GM12878 (cell line): ENCODE results near the gene UBXN6. TPM values are rescaled to one million over a fixed set of nuclear protein-coding genes. Genes with fewer than 3 reads are reported as not detected.

Experiments
- CBX3 ChIP-seq: fragments of 200-600 bp; sonication (generic); IDR thresholded peaks from 2 replicates; pipeline ENCODE4 v1.6.1; 2016; ENCODE audit warnings: low read depth, borderline replicate concordance
- CBX5 ChIP-seq: sonication (generic); IDR thresholded peaks from 2 replicates; pipeline ENCODE4 v1.6.1; 2016; ENCODE audit warnings: low read depth, moderate library complexity, mild to moderate bottlenecking, inconsistent platforms
- CHD4 ChIP-seq: fragments of 200-600 bp; sonication (generic); IDR thresholded peaks from 2 replicates; pipeline ENCODE4 v1.6.1; 2016; ENCODE audit warnings: mild to moderate bottlenecking
- CREM ChIP-seq: IDR thresholded peaks from 2 replicates; pipeline ENCODE4 v1.6.1; 2014; ENCODE audit warnings: antibody characterized with exemption, low read depth
- DPF2 ChIP-seq: fragments of 450-650 bp; IDR thresholded peaks from 2 replicates; pipeline ENCODE4 v1.6.1; 2017; ENCODE audit warnings: mild to moderate bottlenecking
- ESRRA ChIP-seq: IDR thresholded peaks from 2 replicates; pipeline ENCODE4 v1.6.1; 2012; ENCODE audit warnings: mild to moderate bottlenecking, low read length, improper control_type of control experiment
- HDAC2 ChIP-seq: fragments of 200-600 bp; sonication (generic); IDR thresholded peaks from 2 replicates; pipeline ENCODE4 v1.6.1; 2017
- HDAC6 ChIP-seq: fragments of 200-600 bp; sonication (generic); IDR thresholded peaks from one replicate; pipeline ENCODE4 v1.8.0; 2017; ENCODE audit warnings: antibody characterized with exemption; ENCODE audit not compliant: unreplicated experiment
- JUNB ChIP-seq: IDR thresholded peaks from 2 replicates; pipeline ENCODE4 v1.6.1; 2016; ENCODE audit warnings: antibody characterized with exemption, mild to moderate bottlenecking
- LARP7 ChIP-seq: fragments of 450-650 bp; IDR thresholded peaks from 2 replicates; pipeline ENCODE4 v1.6.1; 2017; ENCODE audit warnings: mild to moderate bottlenecking
- MYB ChIP-seq: fragments of 150-350 bp; IDR thresholded peaks from 2 replicates; pipeline ENCODE4 v1.6.1; 2014; ENCODE audit warnings: mild to moderate bottlenecking, low read depth, low read length, borderline replicate concordance
- RAD21 ChIP-seq: IDR thresholded peaks from 2 replicates; pipeline ENCODE4 v1.6.1; 2011; ENCODE audit warnings: mild to moderate bottlenecking, low read depth, low read length, moderate library complexity; ENCODE audit not compliant: insufficient read depth
- SREBF1 ChIP-seq: IDR thresholded peaks from 2 replicates; pipeline ENCODE4 v1.6.1; 2012; ENCODE audit warnings: mild to moderate bottlenecking, low read length
- SREBF2 ChIP-seq: IDR thresholded peaks from 2 replicates; pipeline ENCODE4 v1.6.1; 2012; ENCODE audit warnings: mild to moderate bottlenecking, low read length
- TCF3 ChIP-seq: IDR thresholded peaks from 2 replicates; pipeline ENCODE4 v1.6.1; 2012; ENCODE audit warnings: low read depth, mild to moderate bottlenecking, low read length, borderline replicate concordance; ENCODE audit not compliant: insufficient read depth
- ZNF24 ChIP-seq: fragments of 450-650 bp; IDR thresholded peaks from 2 replicates; pipeline ENCODE4 v1.6.1; 2017; ENCODE audit warnings: antibody characterized with exemption, mild to moderate bottlenecking
- ZNF274 ChIP-seq: IDR thresholded peaks from one replicate; pipeline ENCODE4 v1.8.0; 2011; ENCODE audit not compliant: insufficient read length, insufficient read depth
- ZNF622 ChIP-seq: fragments of 450-650 bp; IDR thresholded peaks from 2 replicates; pipeline ENCODE4 v1.6.1; 2017; ENCODE audit warnings: mild to moderate bottlenecking, inconsistent platforms
- polyA plus RNA-seq, 11 experiments: library from polyadenylated mRNA; depleted of rRNA in 4 of 11; unstranded in 6 of 11; stranded (reverse) in 5 of 11; fragments of >200 nt; fragmentation: Nextera tagmentation in 4 of 11; fragmentation: Illumina TruSeq in 1 of 11; extraction: Ambion mirVana in 4 of 11; extraction: Trizol in 1 of 11; gene quantifications; 1 replicate in 1 of 11; 2 replicates in 10 of 11; pipeline versions ENCODE4 v1.2.1 to v1.2.3, GENCODE V29; 2011 to 2016; ENCODE audit warnings: inconsistent platforms in 2 of 11, missing spikeins in 2 of 11, low read depth in 1 of 11
- total RNA-seq, 4 experiments: library from RNA; depleted of rRNA in 3 of 4; stranded (reverse); fragments of >200 nt in 3 of 4; fragmentation: Illumina TruSeq in 1 of 4; extraction: Trizol in 1 of 4; gene quantifications; 2 replicates each; pipeline versions ENCODE4 v1.2.1 to v1.2.3, GENCODE V29; 2013 to 2021
- TF ChIP-seq, protein P1 (sequence below): IDR thresholded peaks from 2 replicates; pipeline ENCODE4 v1.6.1; 2011; ENCODE audit warnings: borderline replicate concordance, low read depth, mild to moderate bottlenecking, moderate library complexity, mixed read lengths, low read length; ENCODE audit not compliant: insufficient read depth; ENCODE audit errors: extremely low read length
- TF ChIP-seq, protein P2 (sequence below): IDR thresholded peaks from 2 replicates; pipeline ENCODE4 v1.6.1; 2012; ENCODE audit warnings: low read length, inconsistent platforms
- TF ChIP-seq, protein P3 (sequence below): fragments of 150-350 bp; IDR thresholded peaks from 2 replicates; pipeline ENCODE4 v1.6.1; 2014; ENCODE audit warnings: mild to moderate bottlenecking, low read depth, low read length
- TF ChIP-seq, protein P4 (sequence below): IDR thresholded peaks from 2 replicates; pipeline ENCODE4 v1.6.1; 2011; ENCODE audit warnings: borderline replicate concordance, low read depth, mild to moderate bottlenecking, moderate library complexity, low read length; ENCODE audit not compliant: insufficient read depth, poor library complexity, severe bottlenecking
- TF ChIP-seq, protein P5 (sequence below): fragments of 450-650 bp; IDR thresholded peaks from 2 replicates; pipeline ENCODE4 v1.6.1; 2017; ENCODE audit warnings: mild to moderate bottlenecking
- TF ChIP-seq, protein P6 (sequence below): fragments of 450-650 bp; IDR thresholded peaks from 2 replicates; pipeline ENCODE4 v1.6.1; 2016; ENCODE audit warnings: mild to moderate bottlenecking

UBXN6 gene
- total and polyA plus RNA-seq, 10 of the 15 experiments (the other 5 are each of a cell fraction or from before 2014, with no cell fraction given), result 0.47 to 50.8 (median 13.0) TPM

DNA sequence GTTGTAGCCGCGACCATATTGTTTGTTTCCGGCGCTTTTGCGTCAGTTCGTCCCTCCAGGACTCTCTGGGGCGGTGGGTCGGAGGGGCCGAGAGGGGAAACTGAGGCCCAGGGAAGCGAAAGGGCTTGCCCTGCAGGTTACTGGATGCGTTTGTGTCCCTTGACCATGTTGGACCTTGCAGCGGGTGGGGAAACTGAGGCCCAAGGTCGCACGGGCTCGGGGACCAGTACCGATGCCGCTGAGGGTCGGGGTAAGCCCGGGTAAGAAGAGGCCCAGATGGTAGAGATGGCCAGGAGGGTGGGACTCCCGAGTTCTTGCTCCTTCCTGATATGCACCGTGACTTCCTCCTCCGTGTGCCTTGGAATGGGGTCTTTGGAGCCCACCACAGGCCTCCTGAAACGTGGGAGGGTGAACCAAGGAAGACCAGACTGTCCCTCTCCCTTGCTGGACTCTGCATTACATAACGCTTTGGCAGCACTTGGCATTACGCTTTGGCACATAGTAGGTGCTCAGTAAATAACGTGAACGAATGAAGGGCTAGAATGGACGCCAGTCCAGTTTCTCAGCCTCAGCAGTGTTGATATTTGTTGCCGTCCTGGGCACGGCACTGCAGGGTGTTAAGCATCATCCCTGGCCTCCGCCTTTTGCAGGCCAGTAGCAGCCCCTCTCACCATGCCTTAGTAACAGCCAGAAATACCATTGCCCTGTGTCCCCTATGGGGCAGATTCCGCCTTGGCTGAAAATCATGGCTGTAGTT is 54.4 kb downstream of the UBXN6 start (continued):
- TF ChIP-seq, protein P1, sequence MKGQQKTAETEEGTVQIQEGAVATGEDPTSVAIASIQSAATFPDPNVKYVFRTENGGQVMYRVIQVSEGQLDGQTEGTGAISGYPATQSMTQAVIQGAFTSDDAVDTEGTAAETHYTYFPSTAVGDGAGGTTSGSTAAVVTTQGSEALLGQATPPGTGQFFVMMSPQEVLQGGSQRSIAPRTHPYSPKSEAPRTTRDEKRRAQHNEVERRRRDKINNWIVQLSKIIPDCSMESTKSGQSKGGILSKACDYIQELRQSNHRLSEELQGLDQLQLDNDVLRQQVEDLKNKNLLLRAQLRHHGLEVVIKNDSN, result no peak
- TF ChIP-seq, protein P2, sequence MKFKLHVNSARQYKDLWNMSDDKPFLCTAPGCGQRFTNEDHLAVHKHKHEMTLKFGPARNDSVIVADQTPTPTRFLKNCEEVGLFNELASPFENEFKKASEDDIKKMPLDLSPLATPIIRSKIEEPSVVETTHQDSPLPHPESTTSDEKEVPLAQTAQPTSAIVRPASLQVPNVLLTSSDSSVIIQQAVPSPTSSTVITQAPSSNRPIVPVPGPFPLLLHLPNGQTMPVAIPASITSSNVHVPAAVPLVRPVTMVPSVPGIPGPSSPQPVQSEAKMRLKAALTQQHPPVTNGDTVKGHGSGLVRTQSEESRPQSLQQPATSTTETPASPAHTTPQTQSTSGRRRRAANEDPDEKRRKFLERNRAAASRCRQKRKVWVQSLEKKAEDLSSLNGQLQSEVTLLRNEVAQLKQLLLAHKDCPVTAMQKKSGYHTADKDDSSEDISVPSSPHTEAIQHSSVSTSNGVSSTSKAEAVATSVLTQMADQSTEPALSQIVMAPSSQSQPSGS, result no peak
- TF ChIP-seq SREBF1 (no peak), DPF2 (peak; percentile 76), SREBF2 (no peak), CBX5 (no peak), ZNF24 (peak; percentile 88), HDAC2 (no peak), LARP7 (no peak), ZNF274 (no peak), ESRRA (no peak), CBX3 (no peak), RAD21 (no peak), JUNB (no peak), ZNF622 (no peak), CREM (no peak), HDAC6 (no peak), TCF3 (no peak), CHD4 (no peak), MYB (no peak)
- TF ChIP-seq, protein P3, sequence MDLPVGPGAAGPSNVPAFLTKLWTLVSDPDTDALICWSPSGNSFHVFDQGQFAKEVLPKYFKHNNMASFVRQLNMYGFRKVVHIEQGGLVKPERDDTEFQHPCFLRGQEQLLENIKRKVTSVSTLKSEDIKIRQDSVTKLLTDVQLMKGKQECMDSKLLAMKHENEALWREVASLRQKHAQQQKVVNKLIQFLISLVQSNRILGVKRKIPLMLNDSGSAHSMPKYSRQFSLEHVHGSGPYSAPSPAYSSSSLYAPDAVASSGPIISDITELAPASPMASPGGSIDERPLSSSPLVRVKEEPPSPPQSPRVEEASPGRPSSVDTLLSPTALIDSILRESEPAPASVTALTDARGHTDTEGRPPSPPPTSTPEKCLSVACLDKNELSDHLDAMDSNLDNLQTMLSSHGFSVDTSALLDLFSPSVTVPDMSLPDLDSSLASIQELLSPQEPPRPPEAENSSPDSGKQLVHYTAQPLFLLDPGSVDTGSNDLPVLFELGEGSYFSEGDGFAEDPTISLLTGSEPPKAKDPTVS, result no peak
- TF ChIP-seq, protein P4, sequence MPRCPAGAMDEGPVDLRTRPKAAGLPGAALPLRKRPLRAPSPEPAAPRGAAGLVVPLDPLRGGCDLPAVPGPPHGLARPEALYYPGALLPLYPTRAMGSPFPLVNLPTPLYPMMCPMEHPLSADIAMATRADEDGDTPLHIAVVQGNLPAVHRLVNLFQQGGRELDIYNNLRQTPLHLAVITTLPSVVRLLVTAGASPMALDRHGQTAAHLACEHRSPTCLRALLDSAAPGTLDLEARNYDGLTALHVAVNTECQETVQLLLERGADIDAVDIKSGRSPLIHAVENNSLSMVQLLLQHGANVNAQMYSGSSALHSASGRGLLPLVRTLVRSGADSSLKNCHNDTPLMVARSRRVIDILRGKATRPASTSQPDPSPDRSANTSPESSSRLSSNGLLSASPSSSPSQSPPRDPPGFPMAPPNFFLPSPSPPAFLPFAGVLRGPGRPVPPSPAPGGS, result no peak
- TF ChIP-seq, protein P5, sequence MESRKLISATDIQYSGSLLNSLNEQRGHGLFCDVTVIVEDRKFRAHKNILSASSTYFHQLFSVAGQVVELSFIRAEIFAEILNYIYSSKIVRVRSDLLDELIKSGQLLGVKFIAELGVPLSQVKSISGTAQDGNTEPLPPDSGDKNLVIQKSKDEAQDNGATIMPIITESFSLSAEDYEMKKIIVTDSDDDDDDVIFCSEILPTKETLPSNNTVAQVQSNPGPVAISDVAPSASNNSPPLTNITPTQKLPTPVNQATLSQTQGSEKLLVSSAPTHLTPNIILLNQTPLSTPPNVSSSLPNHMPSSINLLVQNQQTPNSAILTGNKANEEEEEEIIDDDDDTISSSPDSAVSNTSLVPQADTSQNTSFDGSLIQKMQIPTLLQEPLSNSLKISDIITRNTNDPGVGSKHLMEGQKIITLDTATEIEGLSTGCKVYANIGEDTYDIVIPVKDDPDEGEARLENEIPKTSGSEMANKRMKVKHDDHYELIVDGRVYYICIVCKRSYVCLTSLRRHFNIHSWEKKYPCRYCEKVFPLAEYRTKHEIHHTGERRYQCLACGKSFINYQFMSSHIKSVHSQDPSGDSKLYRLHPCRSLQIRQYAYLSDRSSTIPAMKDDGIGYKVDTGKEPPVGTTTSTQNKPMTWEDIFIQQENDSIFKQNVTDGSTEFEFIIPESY, result no peak
- TF ChIP-seq, protein P6, sequence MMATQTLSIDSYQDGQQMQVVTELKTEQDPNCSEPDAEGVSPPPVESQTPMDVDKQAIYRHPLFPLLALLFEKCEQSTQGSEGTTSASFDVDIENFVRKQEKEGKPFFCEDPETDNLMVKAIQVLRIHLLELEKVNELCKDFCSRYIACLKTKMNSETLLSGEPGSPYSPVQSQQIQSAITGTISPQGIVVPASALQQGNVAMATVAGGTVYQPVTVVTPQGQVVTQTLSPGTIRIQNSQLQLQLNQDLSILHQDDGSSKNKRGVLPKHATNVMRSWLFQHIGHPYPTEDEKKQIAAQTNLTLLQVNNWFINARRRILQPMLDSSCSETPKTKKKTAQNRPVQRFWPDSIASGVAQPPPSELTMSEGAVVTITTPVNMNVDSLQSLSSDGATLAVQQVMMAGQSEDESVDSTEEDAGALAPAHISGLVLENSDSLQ, result no peak
